ENCODE results near the gene ADGRL2.

ADGRL2 gene

GRCh38 chr1:81800695-81801650 lies at the start of gene ADGRL2:
ADGRL2 (plus strand) TSS chr1:81800934; CDS start chr1:81836985, 36,051 bp downstream.
- no peak for DNase-seq

DNA sequence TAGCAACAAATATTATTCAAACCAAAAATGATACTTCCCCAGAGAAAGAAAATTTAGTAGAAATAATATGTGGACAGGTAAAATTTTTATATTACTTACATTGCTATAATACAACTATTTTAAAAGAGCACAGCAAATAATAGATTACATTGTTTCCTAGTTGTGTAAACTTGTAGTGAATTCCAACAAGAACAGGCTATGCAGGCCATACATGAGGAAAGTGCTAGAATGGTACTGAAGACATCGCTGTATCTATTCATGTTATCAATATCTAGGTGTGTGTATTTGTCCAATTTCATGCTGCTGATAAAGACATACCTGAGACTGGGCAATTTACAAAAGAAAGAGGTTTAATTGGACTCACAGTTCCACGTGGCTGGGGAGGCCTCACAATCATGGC lies 47.9 kb upstream of the ADGRL2 start:
- DNase-seq, result no peak

- DNase-seq, result no peak
Measured at GRCh38 chr1:81754424-81754823, 46.3 kb upstream of the ADGRL2 start.

- DNase-seq, result no peak
Measured at GRCh38 chr1:81756872-81757271, 43.9 kb upstream of the ADGRL2 start.

- DNase-seq, result no peak
Measured at GRCh38 chr1:81757398-81758020, 43.2 kb upstream of the ADGRL2 start.

DNA sequence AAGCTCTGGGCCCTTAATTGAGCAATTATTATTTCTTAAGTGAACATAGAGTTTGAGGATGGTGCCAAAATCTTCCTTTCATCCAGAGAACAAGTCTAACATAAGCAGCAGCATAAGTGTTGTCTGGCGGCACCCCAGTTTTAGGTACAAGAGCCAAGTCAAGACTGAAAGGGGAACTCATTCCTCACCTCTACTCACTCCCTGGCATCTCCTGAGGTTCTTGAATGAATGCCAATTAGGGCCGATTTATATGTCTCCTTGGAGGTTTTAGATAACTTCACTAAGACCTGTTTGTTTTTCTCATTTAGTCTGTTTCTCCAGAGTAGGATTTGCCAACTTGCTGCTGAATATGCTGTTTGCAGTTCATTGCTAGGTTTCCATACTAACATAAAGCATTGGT lies 42.6 kb upstream of the ADGRL2 start:
- DNase-seq, result no peak

DNA sequence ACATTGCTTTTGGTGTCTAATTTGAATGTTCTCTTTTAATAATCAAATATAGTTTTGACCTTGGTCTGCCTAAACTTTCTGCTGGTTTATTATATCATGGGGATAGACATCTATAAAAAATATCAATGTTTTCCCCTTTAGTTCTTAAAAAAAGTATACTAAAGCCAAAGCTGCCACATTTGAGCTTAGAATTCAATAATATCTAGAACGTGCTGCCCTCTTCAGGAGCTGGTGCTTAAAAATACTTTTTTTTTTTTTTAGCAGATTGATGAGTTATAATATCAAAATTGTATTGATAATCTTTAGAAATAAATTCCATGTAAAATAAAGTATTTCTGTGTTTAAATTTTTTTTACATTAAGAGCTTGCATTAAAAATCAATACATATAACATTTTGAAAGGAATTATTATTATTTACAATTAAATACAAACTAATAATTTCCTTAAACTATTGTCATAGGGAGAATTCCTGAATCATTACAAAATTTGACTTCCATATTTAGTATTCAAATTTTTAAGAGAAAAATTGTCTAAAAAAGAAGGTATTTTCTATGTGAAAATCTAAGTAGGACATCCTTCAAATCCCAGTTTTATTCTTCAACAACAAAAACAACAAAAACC lies 40.1 kb upstream of the ADGRL2 start:
- no peak for DNase-seq

DNA sequence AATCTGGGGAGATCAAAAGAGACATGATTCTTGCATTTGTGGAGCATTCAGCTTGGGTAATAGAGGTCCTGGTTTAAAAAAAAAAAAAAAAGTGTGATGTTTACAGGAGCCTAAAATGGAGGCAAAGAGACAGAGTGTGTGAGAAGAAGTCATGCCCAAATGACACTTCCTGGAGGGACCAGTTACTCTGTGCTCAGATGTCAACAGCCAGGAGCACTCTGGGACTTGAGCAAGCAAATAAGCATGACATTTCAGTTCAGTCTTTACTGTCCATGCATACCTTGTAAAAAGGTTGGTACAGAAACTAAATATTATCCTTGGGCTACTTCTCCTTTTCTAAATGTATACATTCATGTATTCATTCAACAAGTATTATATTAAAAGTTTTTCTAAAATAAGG lies 25.2 kb upstream of the ADGRL2 start:
- no peak for DNase-seq

GRCh38 chr1:81780705-81781454 lies 19.9 kb upstream of the ADGRL2 start:
- no peak for DNase-seq

DNA sequence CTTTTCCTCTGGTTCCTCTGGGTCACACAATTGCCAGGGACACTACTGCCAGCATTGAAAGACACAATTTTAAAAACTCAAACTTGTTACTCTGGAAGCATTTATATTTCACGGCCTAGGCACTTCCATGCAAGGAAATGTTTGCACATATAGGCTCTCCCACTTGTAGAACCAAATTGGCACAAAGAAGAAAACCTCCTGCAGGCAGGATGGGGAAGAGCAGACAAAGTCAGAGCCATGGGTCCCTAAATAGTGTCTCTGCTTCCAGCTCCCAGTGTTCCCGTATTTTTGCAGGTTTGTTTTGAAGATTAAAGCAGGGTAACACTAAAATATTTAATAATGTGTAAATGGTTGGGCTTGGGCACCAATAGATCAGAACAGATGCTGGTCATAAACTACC lies 19.0 kb upstream of the ADGRL2 start:
- no peak for DNase-seq

DNA sequence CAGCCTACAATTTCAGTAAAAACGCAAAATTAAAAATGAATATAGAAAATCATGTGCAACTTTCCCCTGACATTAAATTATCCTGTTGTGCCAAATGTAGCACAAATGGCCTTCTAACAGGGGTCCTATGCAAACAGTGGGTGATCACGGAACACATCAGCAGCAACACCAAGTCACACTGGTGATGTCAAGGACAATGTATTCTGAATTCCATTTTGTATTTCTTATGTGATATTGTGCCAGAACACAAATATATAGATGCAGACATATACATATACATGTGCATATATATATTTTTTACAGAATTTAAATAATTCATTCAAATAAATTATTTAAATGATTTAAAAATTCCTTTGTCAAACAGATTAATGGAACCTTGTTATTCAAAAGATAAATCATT lies 8.6 kb upstream of the ADGRL2 start:
- DNase-seq, result no peak

DNA sequence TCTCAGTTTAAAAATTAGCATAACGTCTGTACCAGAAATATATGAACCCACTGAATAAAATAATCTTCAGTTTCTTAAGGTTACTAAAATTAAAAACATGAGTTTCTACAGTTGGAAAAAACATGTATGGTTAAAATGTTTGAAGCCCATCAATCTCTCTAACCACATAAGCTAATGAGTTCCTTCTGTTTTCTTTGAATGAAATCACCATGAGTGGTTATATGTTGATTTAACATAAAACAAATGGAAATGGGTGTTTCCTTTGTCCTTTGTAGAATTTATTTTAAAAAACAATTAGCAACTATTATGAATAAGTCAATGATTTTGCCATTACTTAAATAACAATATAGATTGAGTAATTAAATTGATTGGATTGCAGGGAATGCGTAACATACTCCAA lies 3.0 kb upstream of the ADGRL2 start:
- no peak for DNase-seq

- no peak for DNase-seq
Measured at GRCh38 chr1:81799939-81800694, 617 bp upstream of the ADGRL2 start.

GRCh38 chr1:81801651-81802456 lies 1.1 kb downstream of the ADGRL2 start:
- no peak for DNase-seq

DNA sequence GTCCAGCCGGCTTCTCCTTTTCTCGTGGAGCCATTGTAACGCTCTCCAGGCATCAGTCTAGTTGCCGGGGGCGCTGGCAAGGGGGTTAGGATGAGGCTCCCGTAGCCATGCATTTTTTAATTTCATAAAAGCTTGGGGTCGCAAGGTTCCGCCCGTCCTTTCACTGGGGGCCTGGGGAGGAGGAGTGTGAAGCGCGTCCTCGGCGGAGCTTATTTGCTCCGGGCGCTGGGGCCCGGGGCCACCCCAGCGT lies 1.6 kb downstream of the ADGRL2 start:
- DNase-seq, result no peak

DNA sequence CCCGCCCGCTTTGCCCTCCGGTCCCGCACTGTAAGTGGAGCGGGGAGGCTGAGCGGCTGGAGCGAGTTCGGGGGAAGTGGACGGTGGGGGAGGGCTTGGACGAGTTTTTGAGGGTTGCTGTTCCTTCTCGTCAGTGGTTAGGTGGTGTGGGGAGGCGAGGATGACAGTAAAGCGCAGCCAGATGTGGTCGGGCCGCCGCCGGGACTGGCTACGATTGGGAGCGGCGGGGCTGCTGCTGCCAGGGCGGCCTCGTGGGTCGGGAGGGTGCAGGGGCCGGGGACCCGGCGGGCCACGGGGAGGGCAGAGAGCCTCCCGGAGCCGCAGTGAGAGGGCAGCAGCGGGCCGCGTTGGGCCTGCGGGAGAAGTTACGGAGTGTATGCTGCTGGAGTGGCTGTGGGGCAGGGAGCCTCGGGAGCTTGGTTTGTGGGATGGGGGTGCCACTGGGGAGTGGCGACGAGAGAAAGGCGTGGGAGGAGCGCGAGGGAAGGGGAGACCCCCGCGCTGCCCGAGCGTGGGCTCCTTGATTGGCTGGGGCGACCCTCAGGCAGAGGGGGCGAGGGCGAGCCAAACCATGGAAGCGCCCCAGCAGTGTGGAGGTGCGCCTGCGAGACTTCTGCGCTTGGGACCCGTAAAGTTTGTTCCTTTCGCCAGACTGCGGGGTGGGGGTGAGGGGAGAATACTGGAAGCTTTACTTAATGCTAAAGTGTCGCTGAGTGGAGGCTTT lies 2.1 kb downstream of the ADGRL2 start:
- no peak for DNase-seq

GRCh38 chr1:81803431-81804110 lies 2.8 kb downstream of the ADGRL2 start:
- no peak for DNase-seq

- DNase-seq, result no peak
Measured at GRCh38 chr1:81804312-81804711, 3.6 kb downstream of the ADGRL2 start.

GRCh38 chr1:81805537-81806431 lies 5.0 kb downstream of the ADGRL2 start:
- DNase-seq, result no peak

- DNase-seq, result no peak
Measured at GRCh38 chr1:81806432-81806770, 5.7 kb downstream of the ADGRL2 start.

Measured in stimulated activated CD4-positive, alpha-beta T cell treated with anti-CD3 and anti-CD28 coated beads, Interleukin-4, amount 100 ng/mL, for 1 hour (primary cell).